CD4-positive, alpha-beta T cell treated with Interleukin-1 beta for 1 hour (primary cell): ENCODE measurements around the gene EVA1C.
"Not testable (repeated sequence)": the region's sequence is repeated elsewhere in the genome, so short reads cannot be mapped to it uniquely, and the experiment has no call there.

Experiments used
- DNase-seq, 2 donors: peaks; one replicate each; pipeline ENCODE4 v3.0.0-alpha.2; 2020 to 2022

Gene EVA1C, protein sequence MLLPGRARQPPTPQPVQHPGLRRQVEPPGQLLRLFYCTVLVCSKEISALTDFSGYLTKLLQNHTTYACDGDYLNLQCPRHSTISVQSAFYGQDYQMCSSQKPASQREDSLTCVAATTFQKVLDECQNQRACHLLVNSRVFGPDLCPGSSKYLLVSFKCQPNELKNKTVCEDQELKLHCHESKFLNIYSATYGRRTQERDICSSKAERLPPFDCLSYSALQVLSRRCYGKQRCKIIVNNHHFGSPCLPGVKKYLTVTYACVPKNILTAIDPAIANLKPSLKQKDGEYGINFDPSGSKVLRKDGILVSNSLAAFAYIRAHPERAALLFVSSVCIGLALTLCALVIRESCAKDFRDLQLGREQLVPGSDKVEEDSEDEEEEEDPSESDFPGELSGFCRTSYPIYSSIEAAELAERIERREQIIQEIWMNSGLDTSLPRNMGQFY

DNA sequence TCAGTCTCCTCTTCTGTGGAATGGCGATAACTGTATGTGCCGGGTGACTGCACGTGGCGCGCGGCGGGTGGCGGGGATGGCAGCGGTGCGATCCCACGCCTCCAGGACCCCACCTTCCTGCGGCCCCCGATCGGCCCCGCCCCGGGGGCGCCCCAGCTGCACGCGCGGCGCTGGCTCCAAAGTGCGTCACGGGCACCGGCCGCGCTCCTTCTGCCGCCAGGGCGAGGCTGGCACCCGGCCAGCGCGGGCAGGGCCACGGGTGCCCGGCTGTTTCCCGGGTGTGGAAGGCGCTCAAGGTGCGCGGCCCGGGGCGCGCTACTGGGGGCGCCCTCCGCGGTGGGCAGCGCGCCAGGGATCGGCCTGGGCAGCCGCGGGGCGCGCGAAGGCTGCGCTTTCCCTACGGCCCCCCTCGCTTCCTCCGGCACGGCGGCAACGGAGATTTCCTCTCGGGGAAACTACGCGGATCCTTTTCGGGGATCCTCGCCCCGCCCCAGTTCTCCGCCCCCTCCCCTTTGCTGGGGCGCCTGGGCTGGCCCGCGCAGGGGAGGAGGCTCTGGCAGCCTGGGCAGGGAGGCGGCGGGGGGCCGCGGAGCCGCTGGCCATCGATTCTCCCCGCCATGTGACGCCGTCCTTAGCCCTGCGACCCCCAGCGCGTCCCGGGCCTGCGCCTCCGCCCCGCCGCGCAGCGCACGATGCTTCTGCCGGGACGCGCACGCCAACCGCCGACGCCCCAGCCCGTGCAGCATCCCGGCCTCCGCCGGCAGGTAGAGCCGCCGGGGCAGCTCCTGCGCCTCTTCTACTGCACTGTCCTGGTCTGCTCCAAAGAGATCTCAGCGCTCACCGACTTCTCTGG, at the start of gene EVA1C:
TSS of gene EVA1C (plus strand) at position 545 of the 853 bp plus-strand sequence. CDS start at position 693, 148 bp downstream.
- peak; percentile 70 to 79 for DNase-seq

DNA sequence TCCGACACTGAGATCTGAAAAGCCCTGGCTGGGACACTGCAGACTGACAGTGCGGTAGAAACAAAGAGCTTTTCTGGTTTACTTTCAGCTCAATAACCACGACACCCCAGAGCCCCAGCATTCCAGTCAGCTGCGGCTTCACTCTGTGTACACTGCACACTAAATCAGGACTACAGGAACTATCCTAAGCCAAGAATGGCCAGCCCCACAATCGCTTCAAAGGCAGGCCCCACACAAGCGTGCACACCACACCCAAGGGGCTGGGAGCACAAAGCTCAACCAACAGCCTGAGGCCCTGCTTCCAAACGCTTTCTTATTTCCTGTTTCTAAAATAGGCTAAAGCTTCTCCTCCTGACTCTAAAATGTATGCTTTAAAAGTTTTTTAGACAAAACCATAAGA, 48.1 kb upstream of the EVA1C start:
- no peak for DNase-seq

DNA sequence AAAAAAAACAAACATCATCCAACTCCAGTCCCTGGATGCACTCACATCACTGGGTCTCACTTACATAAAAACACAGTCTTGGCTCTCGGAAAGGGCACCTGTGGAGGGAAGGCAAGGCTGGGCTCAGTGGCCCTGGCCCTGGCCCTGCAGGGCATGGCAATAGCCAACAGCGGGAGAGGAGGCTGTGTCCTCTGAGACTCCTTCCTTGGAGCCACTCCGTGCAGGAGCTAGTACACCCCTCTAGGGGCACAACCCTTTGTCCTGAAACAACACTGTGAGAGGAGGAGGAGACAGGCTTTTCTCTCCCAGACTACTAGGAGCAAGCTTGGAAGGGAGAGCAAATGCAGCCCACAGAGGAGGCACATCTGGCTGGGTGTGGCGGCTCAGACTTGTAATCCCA, 47.7 kb upstream of the EVA1C start:
- DNase-seq = no peak

DNA sequence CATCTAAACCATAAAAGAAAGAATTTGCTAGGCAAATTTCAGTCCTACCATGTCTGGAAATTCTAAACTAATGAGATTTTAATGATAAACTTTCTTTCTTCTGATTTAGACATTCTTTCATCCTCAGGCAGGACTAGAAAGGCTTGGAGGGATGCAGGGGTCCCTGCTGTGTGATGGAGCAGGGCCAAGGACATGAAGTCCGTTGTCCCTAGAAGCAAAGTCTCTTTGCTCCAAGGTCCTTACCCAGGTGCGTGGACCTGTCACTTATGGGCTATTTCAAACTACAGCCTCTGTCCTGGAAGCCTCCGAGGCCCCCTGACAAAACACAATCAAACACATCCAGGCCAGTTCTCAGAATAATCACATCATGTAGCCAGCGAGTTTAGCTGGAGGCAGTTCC, 46.3 kb upstream of the EVA1C start:
- no peak for DNase-seq

DNA sequence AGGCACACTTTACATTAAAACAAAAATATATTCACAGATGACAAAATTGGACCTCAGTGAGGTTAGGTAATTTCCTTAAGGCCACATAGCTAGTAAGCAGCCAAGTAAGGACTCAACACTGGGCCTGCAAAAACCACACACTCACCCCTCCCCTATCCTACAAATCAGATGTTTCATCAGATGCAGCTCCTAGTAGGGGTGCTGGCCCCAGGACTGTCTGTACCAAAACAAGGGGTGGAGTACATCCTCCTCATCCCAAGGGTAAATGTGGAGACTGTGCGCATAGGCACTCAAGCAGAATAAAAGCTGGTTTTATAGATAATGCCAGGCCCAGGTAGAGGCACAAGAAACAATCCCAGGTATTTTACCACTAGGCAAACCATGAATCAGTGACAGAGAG, 45.3 kb upstream of the EVA1C start:
- no peak for DNase-seq

DNA sequence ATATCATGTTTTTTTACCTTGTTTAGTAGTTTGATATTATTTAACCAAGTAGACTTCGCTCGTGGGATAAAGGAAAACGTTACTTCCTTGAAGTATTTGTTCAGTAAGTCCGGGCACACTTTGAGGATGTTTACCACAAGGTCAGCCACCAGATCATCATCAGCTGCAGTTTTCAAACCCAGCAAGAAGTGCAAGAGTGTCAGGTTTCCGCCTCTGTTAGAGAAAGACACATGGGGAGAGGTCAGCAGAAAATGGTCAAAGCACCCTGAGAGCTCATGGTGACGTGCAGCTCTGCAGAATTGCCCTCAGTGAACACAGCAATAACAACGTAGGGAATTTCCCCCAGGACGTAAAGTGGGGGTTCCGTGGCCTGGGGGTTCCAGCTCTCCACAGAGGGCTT, 44.1 kb upstream of the EVA1C start:
- DNase-seq = no peak

DNA sequence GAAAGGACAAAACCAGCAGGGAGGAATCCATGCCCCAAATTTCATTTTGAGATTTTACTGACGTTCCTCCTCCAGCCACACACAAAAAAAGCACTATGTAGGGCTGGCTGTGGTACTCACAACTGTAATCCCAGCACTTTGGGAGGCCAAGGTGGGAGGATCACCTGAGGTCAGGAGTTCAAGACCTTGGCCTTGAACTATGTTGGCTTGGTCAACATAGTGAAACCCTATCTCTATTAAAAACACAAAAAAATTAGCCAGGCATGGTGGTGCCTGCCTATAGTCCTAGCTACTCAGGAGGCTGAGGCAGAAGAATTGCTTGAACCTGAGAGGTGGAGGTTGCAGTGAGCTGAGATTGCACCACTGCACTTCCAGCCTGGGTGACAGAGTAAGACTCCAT, 43.5 kb upstream of the EVA1C start:
- not testable (repeated sequence) for DNase-seq

DNA sequence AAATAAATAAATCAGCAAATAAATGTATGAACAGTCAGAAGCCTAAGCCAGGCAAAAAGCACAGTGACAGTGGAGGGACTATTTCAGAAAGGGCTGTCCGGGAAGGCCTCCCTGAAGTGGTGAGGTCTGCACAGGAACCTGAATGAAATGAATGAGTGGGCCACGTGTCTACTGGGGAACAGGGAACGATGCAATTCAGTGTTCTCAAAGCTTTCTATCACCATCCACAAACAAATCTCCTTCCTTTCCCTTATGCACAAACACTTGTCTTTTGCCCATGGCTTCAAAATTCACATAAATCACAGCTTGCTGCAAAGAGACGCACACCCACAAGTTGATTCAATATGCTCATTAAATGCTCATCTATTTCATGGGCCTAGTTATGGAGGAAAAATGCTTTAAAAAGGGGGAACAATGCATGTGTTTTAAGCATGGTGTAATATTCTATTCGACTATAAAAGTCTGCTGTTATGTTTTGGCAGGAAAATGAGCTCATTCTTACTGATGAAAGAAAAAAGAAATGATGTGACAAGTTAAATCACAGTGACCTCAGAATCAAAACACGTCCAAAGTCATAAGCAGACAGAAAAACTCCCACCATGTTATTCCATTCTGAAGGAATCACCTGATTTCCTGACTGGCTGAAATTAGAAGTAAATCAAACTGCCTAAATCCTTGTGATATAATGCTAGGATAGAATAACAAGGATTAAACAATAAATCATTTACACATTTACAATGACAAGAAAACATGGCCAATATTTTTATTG, 41.3 kb upstream of the EVA1C start:
- no peak for DNase-seq

DNA sequence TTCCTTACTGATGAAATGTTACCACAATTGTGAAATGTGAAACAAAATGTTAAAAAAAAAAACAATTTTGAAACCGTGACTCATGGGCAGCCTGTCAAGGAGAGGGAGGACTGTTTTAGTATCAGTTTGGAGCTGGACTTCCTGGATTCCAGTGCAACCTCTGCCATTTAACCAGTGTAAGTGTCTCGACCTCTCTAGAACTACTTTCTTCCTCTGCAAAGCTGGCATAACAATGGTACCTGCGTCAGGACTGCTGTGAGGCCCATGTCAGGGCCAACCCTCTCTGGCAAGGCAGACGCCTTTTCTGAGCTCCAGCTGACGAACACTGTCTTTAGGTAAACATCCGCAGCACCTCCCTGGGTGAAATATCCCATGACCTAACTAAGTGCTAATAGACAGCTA, 40.6 kb upstream of the EVA1C start:
- no peak for DNase-seq

DNA sequence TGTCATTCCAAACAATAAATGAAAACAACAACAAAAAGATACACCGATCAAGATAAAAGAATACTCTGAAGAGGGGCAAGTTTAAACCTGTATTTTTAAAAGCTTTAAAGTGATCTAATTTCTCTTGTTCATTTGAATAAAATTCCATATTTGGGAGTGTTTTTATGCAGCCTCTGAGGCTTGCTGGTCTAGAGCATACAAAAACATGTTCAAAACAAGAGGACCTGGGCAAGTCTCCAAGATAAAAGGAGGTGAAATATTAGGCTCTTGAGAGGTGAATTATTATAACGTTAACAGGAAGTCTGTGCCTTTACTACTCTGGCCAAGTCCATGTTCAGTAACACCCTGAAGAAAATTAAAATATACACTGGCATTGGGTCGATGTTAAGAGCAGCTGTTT, 39.8 kb upstream of the EVA1C start:
- DNase-seq = no peak

DNA sequence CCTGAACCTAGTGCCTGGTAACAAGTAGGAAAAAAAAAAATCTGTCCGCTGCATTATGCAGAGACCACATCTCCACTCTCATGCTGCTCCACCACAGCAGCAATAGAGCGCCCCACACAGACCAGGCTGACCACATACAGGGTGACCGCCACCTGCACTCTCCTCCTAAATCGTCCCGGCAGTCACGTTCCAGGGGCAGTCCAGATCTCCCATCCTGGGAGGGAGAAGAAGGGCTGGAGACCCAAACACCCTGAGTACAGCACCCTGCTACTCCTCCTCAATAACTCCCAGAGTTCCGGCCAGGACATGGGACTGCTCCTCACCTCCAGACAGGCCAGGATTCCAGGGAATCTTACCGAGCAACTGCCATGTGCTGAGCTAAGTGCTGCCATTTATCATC, 35.0 kb upstream of the EVA1C start:
- no peak for DNase-seq

DNA sequence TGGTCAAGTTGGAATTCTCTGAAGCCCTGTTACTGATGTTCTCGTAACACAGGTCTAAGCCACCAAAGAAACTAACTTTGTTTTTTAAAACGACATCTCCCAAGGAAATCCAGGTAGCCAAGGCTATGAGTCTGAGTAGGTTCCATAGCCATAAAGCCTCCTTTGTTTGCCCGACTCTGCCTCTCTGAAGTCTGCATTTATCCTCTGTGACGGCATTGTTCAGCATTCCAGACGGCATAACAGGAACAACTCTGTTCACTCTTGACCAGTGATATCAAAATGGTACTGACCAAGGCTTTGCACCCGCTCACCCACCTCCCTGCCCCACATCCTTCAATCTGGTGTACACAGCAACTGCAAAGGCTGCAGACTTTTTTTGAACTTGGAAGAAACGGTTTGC, 34.5 kb upstream of the EVA1C start:
- no peak for DNase-seq

DNA sequence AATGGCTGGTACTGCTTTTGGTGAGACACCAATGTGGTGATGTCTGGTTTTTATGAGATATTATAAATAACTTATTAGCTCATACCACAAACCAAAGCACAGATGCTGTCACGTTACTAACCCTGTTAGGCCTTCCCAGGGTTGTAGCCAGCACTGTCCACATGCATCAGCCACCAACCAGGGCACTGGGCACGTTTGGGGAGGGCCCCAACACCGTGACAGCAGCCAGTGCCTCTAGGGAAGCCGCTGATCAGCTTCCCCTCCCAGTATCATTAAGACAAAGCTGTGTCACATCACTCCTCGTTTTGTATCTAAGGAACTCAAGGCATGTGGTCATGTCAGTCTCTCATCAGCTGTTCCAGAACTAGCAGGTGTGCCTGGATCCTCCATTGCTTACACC, 33.5 kb upstream of the EVA1C start:
- no peak for DNase-seq

DNA sequence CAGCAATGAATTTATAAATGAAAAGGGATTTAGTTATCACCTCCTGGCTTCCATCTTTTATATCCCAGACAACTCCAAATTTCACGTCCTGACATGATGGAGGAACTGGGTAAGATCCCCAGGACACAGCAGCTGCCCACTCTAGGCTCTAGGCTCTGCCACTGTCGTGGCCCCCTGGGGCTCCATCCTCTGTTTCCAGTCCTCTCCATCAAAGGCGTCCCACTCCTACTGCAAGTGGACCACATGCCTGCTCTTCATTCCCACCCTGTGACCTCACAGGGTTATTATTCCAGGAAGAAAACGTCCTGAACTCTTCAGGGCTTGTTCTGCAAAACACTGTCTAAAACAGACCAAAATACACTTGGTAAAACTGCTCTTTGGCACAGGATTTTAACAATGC, 31.6 kb upstream of the EVA1C start:
- no peak for DNase-seq

DNA sequence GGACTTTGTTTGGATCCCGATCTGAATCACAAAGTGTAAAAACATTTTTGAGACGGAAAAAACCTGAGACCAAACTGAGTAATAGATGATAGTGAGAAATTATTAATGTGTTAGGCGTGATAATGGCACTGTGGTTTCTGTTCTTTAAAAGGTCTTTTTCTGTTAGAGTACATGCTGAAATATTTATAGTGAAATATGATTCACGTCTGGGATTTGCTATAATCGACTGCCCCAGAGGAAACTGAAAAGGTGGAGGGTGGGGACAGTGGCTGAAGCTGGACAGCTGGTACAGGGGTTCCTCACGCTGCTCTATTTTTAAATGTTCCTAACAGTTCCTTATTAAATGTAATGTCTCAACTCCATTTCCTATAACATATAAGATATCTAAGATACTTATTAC, 30.9 kb upstream of the EVA1C start:
- no peak for DNase-seq

DNA sequence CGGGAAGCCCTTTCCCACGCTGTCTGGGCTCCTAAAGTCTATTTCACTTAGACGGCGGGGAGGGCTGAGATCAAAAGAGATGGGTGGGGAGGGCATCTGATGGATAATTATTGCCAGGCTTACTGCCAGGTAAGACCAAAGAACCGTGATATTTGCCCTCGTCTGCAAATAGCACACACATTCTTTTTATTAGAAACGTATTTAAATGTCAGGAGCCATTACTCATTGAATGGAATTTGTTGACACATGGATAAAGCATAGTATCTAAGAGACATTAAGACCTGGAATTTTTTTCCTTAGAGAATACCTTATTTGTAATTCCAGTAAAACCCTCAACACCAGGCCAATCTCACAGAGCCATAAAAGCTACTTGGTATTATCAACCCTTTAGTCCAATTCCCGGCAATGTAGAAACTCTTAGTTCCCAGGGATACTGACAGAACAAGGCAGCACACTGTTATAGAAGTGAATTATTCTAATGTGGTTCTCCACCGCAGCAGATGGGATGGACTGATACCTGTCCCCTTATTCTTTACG, 30.3 kb upstream of the EVA1C start:
- no peak for DNase-seq

DNA sequence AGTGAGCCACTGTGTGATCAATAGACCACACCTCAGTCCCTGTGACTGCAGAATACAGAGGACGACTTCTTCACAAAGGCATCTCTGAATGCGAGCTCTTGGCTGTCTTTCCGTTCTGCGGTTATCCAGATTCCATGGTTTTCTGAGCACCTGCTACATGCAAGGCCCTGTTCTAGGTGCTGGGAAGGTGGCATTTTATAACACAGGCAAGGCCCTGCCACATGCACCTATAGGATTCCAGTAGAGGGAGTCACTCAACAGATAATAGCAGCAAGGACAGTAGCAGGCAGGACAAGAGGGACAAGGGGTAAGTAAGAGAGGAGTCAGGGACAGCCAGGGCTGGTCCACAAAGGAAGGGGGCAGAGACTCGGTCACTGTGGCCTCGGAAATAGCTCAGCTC, 28.7 kb upstream of the EVA1C start:
- DNase-seq = no peak

DNA sequence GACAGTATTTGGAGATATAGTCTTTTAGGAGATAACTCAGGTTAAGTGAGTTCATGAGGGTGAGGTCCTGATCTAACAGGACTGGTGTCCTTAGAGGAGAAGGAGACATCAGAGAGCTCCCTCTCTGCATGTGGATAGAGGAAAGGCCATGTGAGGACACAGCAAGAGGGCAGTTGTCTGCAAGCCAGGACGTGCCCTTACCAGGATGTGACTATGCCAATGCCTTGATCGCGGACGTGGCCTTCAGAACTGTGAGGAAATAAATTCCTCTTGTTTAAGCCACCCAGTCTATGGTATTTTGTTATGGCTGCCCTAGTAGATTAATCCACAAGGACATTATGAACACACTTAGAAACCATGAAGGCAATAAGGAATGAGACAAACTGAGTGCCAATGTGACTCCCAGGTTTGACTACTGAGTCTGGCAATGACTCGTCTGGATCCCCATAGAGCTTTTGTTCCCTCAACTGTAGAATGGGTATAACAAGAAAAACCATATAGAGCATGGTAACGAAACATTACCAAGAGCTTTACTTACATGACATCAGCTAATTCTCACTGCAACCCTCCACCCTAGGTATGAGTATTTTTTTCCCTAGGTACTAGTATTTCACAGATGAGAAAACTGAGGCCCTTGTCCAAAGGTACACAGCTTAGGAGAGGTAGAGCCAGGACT, 26.2 kb upstream of the EVA1C start:
- no peak for DNase-seq

DNA sequence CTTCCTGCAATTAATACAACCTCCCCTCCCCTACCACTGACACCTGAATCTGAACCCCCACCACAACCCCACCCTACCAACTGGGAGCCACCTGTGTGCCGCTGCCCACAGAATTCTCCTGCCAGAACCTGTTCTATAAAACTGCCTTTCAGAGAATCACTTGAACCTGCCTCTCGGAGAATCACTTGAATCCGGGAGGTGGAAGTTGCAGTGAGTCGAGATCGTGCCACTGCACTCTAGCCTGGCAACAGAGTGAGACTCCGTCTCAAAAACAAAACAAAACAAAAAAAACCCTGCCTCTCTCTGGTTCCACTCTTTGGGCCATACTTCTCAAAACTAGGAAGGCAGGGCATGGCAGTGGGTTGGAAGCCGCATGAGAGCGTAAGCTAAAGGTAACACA, 25.4 kb upstream of the EVA1C start:
- DNase-seq = no peak

DNA sequence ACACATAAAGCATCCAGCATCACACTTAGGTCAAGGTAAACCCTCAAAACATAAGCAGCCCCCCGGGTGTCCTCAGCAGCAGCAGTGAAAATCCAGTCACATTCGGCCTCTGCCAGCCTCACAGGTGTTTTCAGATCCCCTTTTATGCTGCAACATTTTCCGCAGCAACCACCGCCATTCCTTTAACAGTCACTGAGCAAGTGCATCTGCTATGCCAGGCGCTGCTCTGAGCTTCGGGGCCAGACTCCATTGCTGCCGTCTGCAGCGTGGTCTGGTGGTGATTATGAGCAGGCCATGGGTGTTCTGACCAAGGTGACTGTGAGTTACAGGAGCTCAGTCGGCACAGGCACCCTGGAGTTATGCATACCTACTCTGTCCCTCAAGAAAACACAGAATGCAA, 24.2 kb upstream of the EVA1C start:
- DNase-seq = no peak

DNA sequence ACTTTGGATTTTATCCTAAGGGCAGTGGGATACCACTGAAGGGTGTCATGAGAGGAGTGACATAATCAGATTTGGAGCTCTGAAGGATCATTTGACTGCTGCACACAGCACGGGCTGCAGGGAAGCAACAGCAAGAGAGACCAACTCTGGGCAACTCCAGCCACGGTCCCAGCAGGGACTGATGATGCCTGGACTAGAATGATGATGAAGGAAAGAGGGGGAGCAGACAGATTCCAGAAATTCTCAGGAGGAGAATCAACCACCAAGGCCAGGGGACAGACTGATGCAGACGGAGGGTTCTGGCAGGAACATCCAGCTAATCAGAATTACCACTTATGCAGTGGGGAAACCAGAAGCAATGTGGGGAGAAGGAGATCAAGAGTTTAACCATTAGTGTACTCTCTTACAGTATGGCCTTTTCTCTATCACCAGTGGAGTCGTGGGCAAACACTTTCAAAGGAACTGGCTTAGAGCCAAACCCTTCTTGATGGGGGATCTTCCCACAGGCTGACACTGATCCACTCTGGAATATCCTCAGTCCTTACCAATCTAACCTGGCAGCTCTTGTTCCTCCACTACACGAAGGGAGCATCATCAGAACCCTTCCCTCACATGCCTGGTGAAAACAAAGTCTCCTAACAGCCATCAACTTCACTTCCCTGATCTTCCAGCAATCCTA, 23.0 kb upstream of the EVA1C start:
- no peak for DNase-seq
